SK-N-SH (cell line): ENCODE measurements around the gene PEPD. TPM values are rescaled to one million over a fixed set of nuclear protein-coding genes. Genes with fewer than 3 reads are reported as not detected.

ENCODE experiments used
- CTCF ChIA-PET: fragments of 300-600, 350-600 bp; formaldehyde crosslinking; extraction: SDS; loops from one replicate; lab custom pipeline; 2021; lab: Yijun Ruan, JAX
- POLR2A ChIA-PET: fragments of 350-600 bp; sonication (Branson Sonifier 250); formaldehyde crosslinking; extraction: SDS; loops from one replicate; lab custom pipeline; 2020; ENCODE audit warnings: antibody characterized with exemption, inconsistent platforms; lab: Yijun Ruan, JAX
- DNase-seq: peaks from one replicate; pipeline ENCODE4 v3.0.0; 2012
- H2AFZ ChIP-seq: fragments of 200-600 bp; sonication (generic); 2 replicates; pipeline ENCODE4 v1.8.1; 2016; ENCODE audit warnings: antibody characterized with exemption, mild to moderate bottlenecking, low read depth
- H3F3A ChIP-seq: fragments of 200-600 bp; sonication (generic); replicated peaks from 2 replicates; pipeline ENCODE3; 2016; ENCODE audit warnings: antibody characterized with exemption, mild to moderate bottlenecking; ENCODE audit not compliant: insufficient read depth
- H3K27ac ChIP-seq, 2 experiments: fragments of 200-500 bp in 1 of 2; fragments of 200-600 bp in 1 of 2; sonication (Bioruptor generic) in 1 of 2; sonication (generic), shearing (Covaris generic) in 1 of 2; 2 replicates each; pipeline versions ENCODE4 v1.5.1 to v1.6.1; 2014 to 2016; ENCODE audit warnings: low read depth in 2 of 2, inconsistent platforms in 1 of 2, low read length in 1 of 2, mild to moderate bottlenecking in 1 of 2, mixed read lengths in 1 of 2
- H3K27me3 ChIP-seq: fragments of 200-600 bp; sonication (generic), shearing (Covaris generic); 2 replicates; pipeline ENCODE4 v1.6.1; 2016; ENCODE audit warnings: mixed run types; ENCODE audit not compliant: insufficient read depth
- H3K36me3 ChIP-seq, 2 experiments: fragments of 200-500 bp in 1 of 2; fragments of 200-600 bp in 1 of 2; sonication (Bioruptor generic) in 1 of 2; sonication (generic) in 1 of 2; replicated peaks in 1 of 2; 2 replicates each; pipeline versions ENCODE3 to v1.5.1; 2014 to 2016; ENCODE audit warnings: low read length in 1 of 2, mild to moderate bottlenecking in 1 of 2; ENCODE audit not compliant: insufficient read depth in 2 of 2, control insufficient read depth in 1 of 2
- H3K4me1 ChIP-seq, 2 experiments: fragments of 200-500 bp in 1 of 2; fragments of 200-600 bp in 1 of 2; sonication (Bioruptor generic) in 1 of 2; sonication (generic), shearing (Covaris generic) in 1 of 2; 2 replicates each; pipeline versions ENCODE4 v1.5.1 to v1.6.1; 2014 to 2016; ENCODE audit warnings: low read depth in 1 of 2, low read length in 1 of 2, mixed run types in 1 of 2; ENCODE audit not compliant: insufficient read depth in 2 of 2, control insufficient read depth in 1 of 2
- H3K4me2 ChIP-seq: fragments of 200-600 bp; sonication (generic), shearing (Covaris generic); 2 replicates; pipeline ENCODE4 v1.6.1; 2017; ENCODE audit warnings: mixed run types
- H3K4me3 ChIP-seq, 2 experiments: fragments of 200-500 bp in 1 of 2; fragments of 200-600 bp in 1 of 2; sonication (Bioruptor generic) in 1 of 2; sonication (generic), shearing (Covaris generic) in 1 of 2; 2 replicates each; pipeline versions ENCODE4 v1.5.1 to v1.8.1; 2014 to 2016; ENCODE audit warnings: low read depth in 2 of 2, inconsistent platforms in 1 of 2, low read length in 1 of 2, mild to moderate bottlenecking in 1 of 2, mixed read lengths in 1 of 2, moderate library complexity in 1 of 2
- H3K79me2 ChIP-seq: fragments of 200-600 bp; sonication (generic); 2 replicates; pipeline ENCODE4 v1.8.1; 2017; ENCODE audit warnings: mild to moderate bottlenecking; ENCODE audit not compliant: insufficient read depth
- H3K9ac ChIP-seq: fragments of 200-600 bp; sonication (generic); 2 replicates; pipeline ENCODE4 v1.6.1; 2017; ENCODE audit warnings: mixed run types
- H3K9me2 ChIP-seq: fragments of 200-600 bp; sonication (generic); 2 replicates; pipeline ENCODE4 v1.6.1; 2017; ENCODE audit warnings: mixed run types
- H3K9me3 ChIP-seq: fragments of 200-600 bp; sonication (generic); 2 replicates; pipeline ENCODE4 v1.6.1; 2017; ENCODE audit warnings: mixed run types, mild to moderate bottlenecking, moderate library complexity
- H4K20me1 ChIP-seq: fragments of 200-600 bp; sonication (generic); 2 replicates; pipeline ENCODE4 v1.6.1; 2017; ENCODE audit warnings: mild to moderate bottlenecking, mixed run types; ENCODE audit not compliant: insufficient read depth
- CHD2 ChIP-seq: fragments of 150-350 bp; IDR thresholded peaks from 2 replicates; pipeline ENCODE4 v1.6.1; 2018; ENCODE audit warnings: low read length; ENCODE audit not compliant: partially characterized antibody
- EP300 ChIP-seq, 2 experiments: IDR thresholded peaks; 2 replicates each; pipeline versions ENCODE4 v1.4.0 to v1.6.1; 2012; ENCODE audit warnings: borderline replicate concordance in 1 of 2, low read depth in 1 of 2, low read length in 1 of 2
- EZH2phosphoT487 ChIP-seq: fragments of 200-600 bp; sonication (generic); IDR thresholded peaks from 2 replicates; pipeline ENCODE4 v1.6.1; 2017; ENCODE audit warnings: low read depth, mixed run types, mild to moderate bottlenecking, antibody characterized with exemption, moderate library complexity, borderline replicate concordance
- FOXJ3 ChIP-seq: sonication (generic); formaldehyde crosslinking; IDR thresholded peaks from 2 replicates; pipeline ENCODE4 v1.5.1; 2020; ENCODE audit warnings: mild to moderate bottlenecking, missing genetic modification reagents
- GABPA ChIP-seq: IDR thresholded peaks from 2 replicates; pipeline ENCODE4 v1.4.0; 2012; ENCODE audit warnings: low read depth, mild to moderate bottlenecking
- JUND ChIP-seq: IDR thresholded peaks from 2 replicates; pipeline ENCODE4 v1.4.0; 2012
- MEF2A ChIP-seq: IDR thresholded peaks from 2 replicates; pipeline ENCODE4 v1.4.0; 2012; ENCODE audit warnings: low read depth, borderline replicate concordance
- MXI1 ChIP-seq: IDR thresholded peaks from 2 replicates; pipeline ENCODE4 v1.6.1; 2012; ENCODE audit warnings: mild to moderate bottlenecking, low read depth, low read length, improper control_type of control experiment
- NFIC ChIP-seq: IDR thresholded peaks from 2 replicates; pipeline ENCODE4 v1.4.0; 2012; ENCODE audit warnings: borderline replicate concordance
- NRF1 ChIP-seq: IDR thresholded peaks from 2 replicates; pipeline ENCODE4 v1.6.1; 2012; ENCODE audit warnings: low read depth, mild to moderate bottlenecking, low read length
- RAD21 ChIP-seq: IDR thresholded peaks from 2 replicates; pipeline ENCODE4 v1.6.1; 2012; ENCODE audit warnings: mild to moderate bottlenecking, low read length
- RCOR1 ChIP-seq: fragments of 150-350 bp; IDR thresholded peaks from 2 replicates; pipeline ENCODE4 v1.6.1; 2017; ENCODE audit warnings: antibody characterized with exemption, low read length
- REST ChIP-seq: IDR thresholded peaks from 2 replicates; pipeline ENCODE4 v1.6.1; 2012; ENCODE audit warnings: mild to moderate bottlenecking, low read depth, low read length, moderate library complexity
- RFX5 ChIP-seq: IDR thresholded peaks from 2 replicates; pipeline ENCODE4 v1.6.1; 2012; ENCODE audit warnings: mild to moderate bottlenecking, improper control_type of control experiment, low read length
- SIN3A ChIP-seq: IDR thresholded peaks from 2 replicates; pipeline ENCODE4 v1.6.1; 2012; ENCODE audit warnings: low read depth, mild to moderate bottlenecking, low read length, moderate library complexity, borderline replicate concordance
- SMC3 ChIP-seq: IDR thresholded peaks from 2 replicates; pipeline ENCODE4 v1.6.1; 2012; ENCODE audit warnings: low read depth, low read length, improper control_type of control experiment
- TCF12 ChIP-seq: IDR thresholded peaks from 2 replicates; pipeline ENCODE4 v1.4.0; 2012
- YY1 ChIP-seq: IDR thresholded peaks from 2 replicates; pipeline ENCODE4 v1.4.0; 2012; ENCODE audit warnings: low read depth, mild to moderate bottlenecking
- WGBS: methylation state at CpG from one replicate; pipeline ENCODE4 v1.1.6; 2017; ENCODE audit warnings: low lambda C conversion rate; 5-methylcytosine and 5-hydroxymethylcytosine counted together
- polyA plus RNA-seq, 3 experiments: library from polyadenylated mRNA; depleted of rRNA; stranded (reverse); fragments of >200 nt; gene quantifications; 2 replicates each; pipeline ENCODE4 v1.2.3, GENCODE V29; 2012
- TF ChIP-seq, protein P1 (sequence below): fragments of 200-600 bp; sonication (generic); IDR thresholded peaks from 2 replicates; pipeline ENCODE4 v1.6.1; 2017; ENCODE audit warnings: antibody characterized with exemption, mild to moderate bottlenecking, moderate library complexity
- TF ChIP-seq, protein P2 (sequence below): IDR thresholded peaks from 2 replicates; pipeline ENCODE4 v1.4.0; 2012; ENCODE audit warnings: low read depth

The PEPD gene
- polyA plus RNA-seq, 1 of the 3 experiments (the other 2 are of a cell fraction), result 88.9 TPM

DNA sequence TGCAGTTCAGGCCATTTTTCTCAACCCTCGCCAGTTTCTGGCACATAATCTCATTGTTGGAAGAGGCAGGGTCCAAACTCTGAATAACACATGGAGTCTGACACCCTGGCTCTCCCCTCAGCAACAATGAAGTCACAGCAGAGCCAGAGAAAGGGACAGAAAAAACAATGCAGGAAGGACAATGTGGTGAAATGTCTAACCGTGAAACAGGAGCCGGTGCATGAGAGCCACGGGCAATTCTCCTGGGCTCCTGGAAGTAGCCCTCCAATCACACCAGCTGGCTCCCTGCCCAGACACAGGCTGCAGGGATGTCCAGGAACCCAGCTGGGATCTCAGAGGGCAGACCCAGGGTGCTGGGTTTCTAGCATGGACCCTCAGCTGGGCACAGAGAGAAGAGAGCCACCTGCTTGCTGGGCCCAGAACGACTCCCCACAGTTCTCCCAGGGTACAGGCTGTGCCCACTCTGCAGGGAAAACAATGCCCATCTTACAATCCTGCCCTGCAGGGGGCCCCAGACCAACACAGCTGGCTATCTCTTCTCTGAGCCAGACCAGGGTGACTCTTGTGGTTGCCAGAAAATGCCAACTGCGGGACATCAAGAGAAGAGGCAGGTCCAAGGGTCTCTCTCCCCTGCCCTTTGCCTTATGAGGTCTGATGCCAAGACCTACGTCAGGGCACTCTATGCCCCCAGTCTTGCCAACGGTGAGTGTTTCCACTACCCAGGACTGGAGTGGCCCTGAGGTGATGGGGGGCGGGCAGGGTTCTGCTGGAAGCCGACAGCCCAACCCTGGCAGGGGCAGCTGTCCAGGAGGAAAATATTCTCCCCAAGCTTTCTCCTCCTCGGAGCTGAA, 83.5 kb downstream of the PEPD start:
- Histone ChIP-seq H3K27ac (peak overlapping the region; percentile 43 to 91; a peak in 3 of 4 replicates), H3K9ac (no peak overlapping the region), H3K79me2 (no peaks in the 10 kb centered on the region), H3K27me3 (no peaks in the 10 kb centered on the region), H3K36me3 (no peaks in the 10 kb centered on the region), H3K4me2 (peak overlapping the region; percentile 43; the same call in 1 of the 2 replicates), H2AFZ (no peak overlapping the region), H3K9me3 (no peaks in the 10 kb centered on the region), H3K9me2 (no peaks in the 10 kb centered on the region), H3K4me1 (peaks cover 17 to 61% of the 10 kb centered on the region in 2 experiments), H3F3A (peaks cover 11% of the 10 kb centered on the region), H4K20me1 (no peaks in the 10 kb centered on the region), H3K4me3 (no peak overlapping the region)
- TF ChIP-seq, protein P1, sequence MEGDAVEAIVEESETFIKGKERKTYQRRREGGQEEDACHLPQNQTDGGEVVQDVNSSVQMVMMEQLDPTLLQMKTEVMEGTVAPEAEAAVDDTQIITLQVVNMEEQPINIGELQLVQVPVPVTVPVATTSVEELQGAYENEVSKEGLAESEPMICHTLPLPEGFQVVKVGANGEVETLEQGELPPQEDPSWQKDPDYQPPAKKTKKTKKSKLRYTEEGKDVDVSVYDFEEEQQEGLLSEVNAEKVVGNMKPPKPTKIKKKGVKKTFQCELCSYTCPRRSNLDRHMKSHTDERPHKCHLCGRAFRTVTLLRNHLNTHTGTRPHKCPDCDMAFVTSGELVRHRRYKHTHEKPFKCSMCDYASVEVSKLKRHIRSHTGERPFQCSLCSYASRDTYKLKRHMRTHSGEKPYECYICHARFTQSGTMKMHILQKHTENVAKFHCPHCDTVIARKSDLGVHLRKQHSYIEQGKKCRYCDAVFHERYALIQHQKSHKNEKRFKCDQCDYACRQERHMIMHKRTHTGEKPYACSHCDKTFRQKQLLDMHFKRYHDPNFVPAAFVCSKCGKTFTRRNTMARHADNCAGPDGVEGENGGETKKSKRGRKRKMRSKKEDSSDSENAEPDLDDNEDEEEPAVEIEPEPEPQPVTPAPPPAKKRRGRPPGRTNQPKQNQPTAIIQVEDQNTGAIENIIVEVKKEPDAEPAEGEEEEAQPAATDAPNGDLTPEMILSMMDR, result peak; percentile 49
- TF ChIP-seq YY1 (no peak), EZH2phosphoT487 (no peak), EP300 (IDR thresholded peaks at IDR 0.05; ENCODE audit: borderline replicate concordance in 1 of 2, low read depth in 1 of 2, low read length in 1 of 2) (peak in 1 of 2 experiments; percentile 77; a peak in 2 of 4 replicates), TCF12 (peak; percentile 19; the same call in 1 of the 2 replicates), RAD21 (peak; percentile 61), MXI1 (peak; percentile 47; the same call in 1 of the 2 replicates), SMC3 (peak; percentile 24; the same call in 1 of the 2 replicates), FOXJ3 (CRISPR knock-in tag) (0 out of 2 replicates have a peak, but pooled peaks have one; percentile 28), RCOR1 (peak; percentile 74), SIN3A (no peak), CHD2 (peak; percentile 1), RFX5 (peak; percentile 88), NFIC (peak; percentile 42)
- 56% methylated on average over 8 of the region's 11 CpGs for WGBS
- CTCF ChIA-PET, result interaction anchor here (0.6 to 3.1 kb wide), 17 partner anchors 15 to 707 kb away, joined by 3 to 29 read pairs (median 3); no protein-coding TSS in a partner anchor
- POLR2A ChIA-PET, result interaction anchor here (0.8 kb wide), 1 partner anchor 70 kb away, joined by 3 read pairs; no protein-coding TSS in a partner anchor
- DNase-seq, result peak; percentile 89

- peak overlapping the region; percentile 43 to 91; a peak in 3 of 4 replicates for H3K27ac ChIP-seq
- WGBS, result 32% methylated on average over 11 of the region's 11 CpGs
- H2AFZ ChIP-seq, result no peak overlapping the region
- no peaks in the 10 kb centered on the region for H3K9me3 ChIP-seq
- no peak overlapping the region; a peak in 1 of 4 replicates for H3K4me3 ChIP-seq
- peaks cover 11% of the 10 kb centered on the region for H3F3A ChIP-seq
- POLR2A ChIA-PET, result interaction anchor here (0.8 kb wide), 1 partner anchor 70 kb away, joined by 3 read pairs; no protein-coding TSS in a partner anchor
- no peak overlapping the region for H3K9ac ChIP-seq
- H4K20me1 ChIP-seq, result no peaks in the 10 kb centered on the region
- DNase-seq, result peak; percentile 69
- no peaks in the 10 kb centered on the region for H3K27me3 ChIP-seq
- CTCF ChIA-PET, result interaction anchor here (0.6 to 3.1 kb wide), 13 partner anchors 15 to 660 kb away, joined by 3 to 29 read pairs (median 4); no protein-coding TSS in a partner anchor
- peaks cover 17 to 67% of the 10 kb centered on the region in 2 experiments for H3K4me1 ChIP-seq
- peak overlapping the region; percentile 43; the same call in 1 of the 2 replicates for H3K4me2 ChIP-seq
- H3K36me3 ChIP-seq, result no peaks in the 10 kb centered on the region
- H3K9me2 ChIP-seq, result no peaks in the 10 kb centered on the region
- H3K79me2 ChIP-seq, result no peaks in the 10 kb centered on the region
- no peak for TF ChIP-seq MEF2A
- TF ChIP-seq NRF1, result no peak
- no peak for TF ChIP-seq MXI1
- TF ChIP-seq YY1, result no peak
- TF ChIP-seq RAD21, result no peak
- peak; percentile 14; the same call in 1 of the 2 replicates for TF ChIP-seq TCF12
- no peak for TF ChIP-seq REST
- TF ChIP-seq, protein P2, sequence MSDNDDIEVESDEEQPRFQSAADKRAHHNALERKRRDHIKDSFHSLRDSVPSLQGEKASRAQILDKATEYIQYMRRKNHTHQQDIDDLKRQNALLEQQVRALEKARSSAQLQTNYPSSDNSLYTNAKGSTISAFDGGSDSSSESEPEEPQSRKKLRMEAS, result no peak
- no peak for TF ChIP-seq GABPA
- no peak for TF ChIP-seq JUND
Measured at GRCh38 chr19:33437393-33437820, 84.2 kb downstream of the PEPD start.
